DMS53 (cell line): ENCODE data around the gene SSTR3.
"Not testable (repeated sequence)": the region's sequence is repeated elsewhere in the genome, so short reads cannot be mapped to it uniquely, and the experiment has no call there.

Source experiments
- DNase-seq: peaks from one replicate; lab custom pipeline; 2025; lab: John Stamatoyannopoulos, UW

SSTR3 gene

DNA sequence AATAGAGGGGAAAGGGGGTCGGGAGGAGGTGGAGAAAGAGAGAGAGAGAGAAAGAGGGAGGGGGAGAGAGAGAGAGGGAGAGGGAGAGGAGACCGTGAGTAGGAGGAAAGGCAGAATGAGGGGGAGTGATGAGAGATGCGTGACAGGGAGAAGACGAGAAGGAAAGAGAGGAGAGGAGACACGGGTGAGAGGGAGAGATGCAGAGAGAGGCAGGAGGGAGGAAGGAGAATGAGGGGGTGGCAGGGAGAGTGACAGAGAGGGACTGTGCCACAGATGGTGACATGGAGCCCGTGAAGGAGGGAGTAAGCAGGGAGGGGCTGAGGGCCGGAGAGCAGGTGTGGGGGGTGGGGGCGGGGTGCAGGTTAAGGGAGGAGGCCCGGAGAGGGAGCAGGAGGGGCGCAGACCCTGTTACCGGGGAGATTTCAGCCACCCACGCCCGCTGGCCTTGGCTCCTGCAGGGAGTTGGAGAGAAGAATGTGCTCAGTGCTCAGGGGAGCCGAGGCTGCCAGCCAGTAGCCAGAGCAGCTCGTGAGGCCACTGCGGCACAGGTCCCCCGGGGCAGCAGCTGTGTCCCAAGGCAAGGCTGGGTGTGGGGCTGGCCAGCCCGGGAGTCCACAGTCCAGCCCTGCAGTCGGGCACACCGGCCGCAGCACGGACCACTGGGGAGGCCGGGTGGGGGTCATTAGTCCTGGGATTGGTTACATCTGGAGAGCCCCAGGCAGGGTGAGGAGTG is at the start of gene SSTR3:
Gene SSTR3 (minus strand): TSS at position 304 of the 733 bp plus-strand sequence. CDS start 4,674 bp downstream, outside the sequence.
- no peak for DNase-seq

DNA sequence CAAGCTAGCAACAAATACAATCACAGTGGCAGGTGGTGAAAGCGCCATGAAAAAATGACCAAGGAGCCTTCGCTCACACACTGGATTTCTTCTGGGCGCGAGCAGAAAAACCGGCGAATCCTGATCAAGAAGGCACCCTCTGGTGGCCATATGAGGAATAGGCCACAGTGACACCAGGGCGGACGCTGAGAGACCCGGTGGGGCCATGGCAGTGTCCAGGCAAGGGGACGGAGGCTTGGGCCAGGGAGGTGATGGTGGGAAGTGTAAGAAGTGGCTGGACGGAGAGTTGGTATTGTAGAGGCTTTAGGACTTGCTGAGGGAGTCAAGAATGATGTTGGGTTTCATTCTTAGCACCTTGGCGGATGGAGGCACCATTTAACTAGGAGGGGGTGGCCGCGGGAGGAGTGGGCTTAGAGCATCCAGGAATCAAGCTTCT is 48.6 kb upstream of the SSTR3 start:
- peak; percentile 39 for DNase-seq

- DNase-seq = no peak
Observed at GRCh38 chr22:37260155-37260795, 48.0 kb upstream of the SSTR3 start.

GRCh38 chr22:37259540-37260029 is 47.3 kb upstream of the SSTR3 start:
- DNase-seq = no peak

DNA sequence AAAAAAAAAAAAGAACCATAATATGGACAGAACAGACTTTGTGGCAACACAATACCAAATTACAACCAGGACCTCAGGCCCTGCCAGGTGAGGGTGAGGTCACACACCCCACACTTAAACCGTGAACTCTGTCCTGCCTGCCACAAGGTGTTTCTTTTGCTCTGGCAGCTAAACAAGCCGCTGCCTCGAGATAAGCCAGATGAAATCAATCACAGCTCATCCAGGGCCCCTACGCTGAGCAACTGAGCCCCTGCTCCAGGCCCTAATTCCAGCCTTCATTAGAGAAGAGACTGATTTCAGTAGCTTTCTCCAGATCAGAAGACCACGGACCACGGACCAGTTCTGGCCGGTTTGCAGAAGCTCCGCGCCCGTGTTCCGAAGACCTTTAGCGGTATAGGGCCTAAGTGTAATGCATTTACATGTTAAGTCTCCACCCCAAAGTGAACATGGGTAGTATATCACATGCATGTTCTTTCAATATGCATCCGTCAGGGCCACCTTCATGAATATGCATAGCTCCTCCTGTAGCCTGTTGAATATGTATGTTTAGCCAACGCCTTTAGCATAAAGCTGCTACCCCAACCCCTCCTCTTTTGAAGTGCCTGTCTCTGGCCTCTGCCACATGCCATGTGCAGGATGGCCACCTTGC is 46.6 kb upstream of the SSTR3 start:
- no peak for DNase-seq

DNA sequence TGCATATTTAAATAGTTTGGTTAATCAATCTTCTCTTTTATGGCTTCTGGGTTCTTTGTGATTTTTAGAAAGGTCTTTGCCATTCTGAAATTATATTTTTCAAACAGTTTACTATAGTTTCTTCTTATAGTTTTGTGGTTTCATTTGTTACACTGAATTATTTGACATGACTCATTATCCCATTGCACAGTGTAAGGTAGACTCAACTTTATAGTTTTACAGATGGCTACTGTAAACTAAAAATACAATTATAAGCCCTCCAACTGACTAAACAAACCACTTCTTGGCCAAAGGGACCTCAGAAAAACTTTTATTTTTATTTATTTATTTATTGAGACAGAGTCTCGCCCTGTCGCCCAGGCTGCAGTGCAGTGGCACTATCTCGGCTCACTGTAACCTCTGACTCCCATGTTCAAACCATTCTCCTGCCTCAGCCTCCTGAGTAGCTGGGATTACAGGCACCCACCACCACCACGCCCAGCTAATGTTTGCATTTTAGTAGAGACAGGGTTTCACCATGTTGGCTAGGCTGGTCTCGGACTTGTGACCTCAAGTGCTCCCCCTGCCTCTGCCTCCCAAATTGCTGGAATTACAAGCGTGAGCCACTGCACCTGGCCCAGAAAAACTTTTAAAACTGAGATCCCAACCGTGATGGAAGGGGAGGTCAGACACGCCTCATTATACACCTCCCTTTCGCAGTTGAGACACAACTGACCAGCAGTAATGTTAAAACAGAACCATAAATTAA is 45.9 kb upstream of the SSTR3 start:
- no peak for DNase-seq

- DNase-seq = no peak
Observed at GRCh38 chr22:37256075-37256726, 43.9 kb upstream of the SSTR3 start.

GRCh38 chr22:37255558-37256006 is 43.3 kb upstream of the SSTR3 start:
- DNase-seq = no peak

DNA sequence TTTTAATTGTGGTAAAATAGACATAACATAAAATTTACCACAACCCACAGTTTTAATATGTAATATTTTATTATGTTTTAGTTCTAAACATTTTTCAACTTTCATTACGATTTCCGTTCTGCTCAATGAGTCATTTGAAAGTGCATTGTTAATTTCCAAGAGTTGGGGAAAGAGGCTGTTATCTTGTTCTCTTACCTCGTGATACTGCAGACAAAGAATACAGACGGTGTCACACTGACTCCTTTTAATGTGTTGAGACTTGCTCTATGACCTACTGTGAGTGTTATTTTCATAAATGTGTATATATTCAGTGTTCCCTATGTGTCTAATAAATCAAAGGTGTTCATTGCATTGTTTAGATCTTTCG is 42.6 kb upstream of the SSTR3 start:
- no peak for DNase-seq

- DNase-seq = no peak
Observed at GRCh38 chr22:37254209-37254866, 42.1 kb upstream of the SSTR3 start.

DNA sequence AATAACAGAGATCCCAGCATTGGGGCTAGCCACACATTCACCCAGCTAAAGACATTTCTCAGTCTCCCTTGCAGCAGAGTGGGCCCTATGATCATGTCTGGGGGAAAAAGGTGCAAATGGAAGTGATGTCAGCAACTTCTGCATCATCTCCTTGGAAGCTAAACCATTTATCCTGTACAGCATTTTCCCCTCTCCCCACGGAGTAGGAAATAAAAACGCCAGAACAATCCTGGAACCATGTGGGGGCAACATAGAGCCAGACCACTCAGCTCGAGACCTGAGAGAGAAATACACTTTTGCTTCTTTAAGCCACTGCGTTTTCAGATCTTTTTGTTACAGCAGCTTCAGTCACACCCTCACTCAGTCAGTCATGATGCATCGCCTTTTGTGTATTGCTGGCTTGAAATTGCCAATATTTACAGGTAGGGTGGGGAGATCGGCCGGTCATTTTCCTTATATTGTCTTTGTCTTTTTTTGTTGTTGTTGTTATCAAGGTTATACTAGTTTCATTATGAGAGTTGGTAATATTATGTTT is 40.9 kb upstream of the SSTR3 start:
- DNase-seq = no peak

GRCh38 chr22:37251836-37252235 is 39.6 kb upstream of the SSTR3 start:
- not testable (repeated sequence) for DNase-seq

DNA sequence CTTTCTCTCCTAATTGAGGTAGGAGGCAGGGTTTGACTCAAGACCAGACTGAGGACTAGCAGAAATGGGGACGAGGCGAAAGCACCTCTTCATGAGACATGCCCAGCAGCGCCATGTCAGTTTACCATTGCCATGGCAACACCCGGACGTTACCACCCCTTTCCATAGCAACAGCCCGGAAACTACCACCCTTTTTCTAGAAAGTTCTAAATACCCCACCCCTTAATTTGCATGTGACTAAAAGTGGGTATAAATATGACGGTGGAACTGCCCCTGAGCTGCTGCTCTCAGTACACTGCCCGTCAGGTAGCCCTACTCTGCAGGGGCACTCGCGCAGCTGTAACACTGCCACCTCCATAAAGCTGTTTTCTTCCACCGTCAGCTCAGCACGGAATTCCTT is 37.7 kb upstream of the SSTR3 start:
- no peak for DNase-seq

- no peak for DNase-seq
Observed at GRCh38 chr22:37248251-37248650, 36.0 kb upstream of the SSTR3 start.

- DNase-seq = no peak
Observed at GRCh38 chr22:37245740-37246139, 33.5 kb upstream of the SSTR3 start.

DNA sequence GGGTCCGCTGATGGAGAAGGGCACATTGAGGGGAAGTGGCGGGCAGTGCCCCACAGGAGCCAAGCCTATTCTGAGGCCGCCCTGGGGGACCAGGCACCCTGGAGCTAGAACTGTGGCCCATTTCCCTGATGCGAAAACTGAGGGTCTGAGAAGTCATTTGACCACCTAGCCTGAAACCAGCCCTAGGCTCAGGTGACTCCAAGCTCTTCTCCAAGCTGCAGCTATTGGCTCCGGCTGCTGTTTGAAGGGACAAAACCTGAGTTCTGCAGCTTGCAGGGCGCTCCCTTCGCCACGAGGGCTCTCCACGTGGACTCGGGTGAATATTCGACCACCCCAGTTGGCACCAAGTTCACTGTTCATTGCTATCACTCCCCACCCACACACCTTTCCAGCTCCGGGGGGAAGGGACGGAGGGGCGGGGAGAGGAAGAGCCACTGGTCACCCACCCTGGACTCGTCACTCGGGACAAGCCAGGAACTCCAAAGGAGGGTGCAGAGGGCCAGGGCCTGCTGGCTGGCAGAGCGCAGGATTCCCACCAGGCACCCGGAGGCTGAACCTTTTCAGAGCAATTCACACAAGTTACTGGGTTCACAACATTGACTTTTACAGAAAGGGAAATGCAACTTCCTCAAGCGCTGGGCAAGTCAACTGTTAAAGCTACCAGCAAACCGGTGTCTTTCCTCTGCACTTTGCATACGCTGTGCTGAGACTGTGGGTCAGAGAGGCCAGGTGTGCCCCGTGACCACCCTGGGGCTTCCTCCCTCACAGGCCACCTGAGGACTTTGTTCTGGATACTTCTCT is 32.8 kb upstream of the SSTR3 start:
- no peak for DNase-seq

- DNase-seq = peak; percentile 10
Observed at GRCh38 chr22:37244114-37244921, 32.0 kb upstream of the SSTR3 start, which contains the start of gene RAC2. TSS of gene RAC2 (minus strand) at chr22:37244269. CDS start at chr22:37244148, 121 bp downstream.

- DNase-seq = no peak
Observed at GRCh38 chr22:37243402-37244113, 31.3 kb upstream of the SSTR3 start.
